ENCODE data around the gene SERPINA12. TPM values are rescaled to one million over a fixed set of nuclear protein-coding genes. Genes with fewer than 3 reads are reported as not detected.

Gene SERPINA12
- total and polyA plus RNA-seq, 4 donors: not detected

DNA sequence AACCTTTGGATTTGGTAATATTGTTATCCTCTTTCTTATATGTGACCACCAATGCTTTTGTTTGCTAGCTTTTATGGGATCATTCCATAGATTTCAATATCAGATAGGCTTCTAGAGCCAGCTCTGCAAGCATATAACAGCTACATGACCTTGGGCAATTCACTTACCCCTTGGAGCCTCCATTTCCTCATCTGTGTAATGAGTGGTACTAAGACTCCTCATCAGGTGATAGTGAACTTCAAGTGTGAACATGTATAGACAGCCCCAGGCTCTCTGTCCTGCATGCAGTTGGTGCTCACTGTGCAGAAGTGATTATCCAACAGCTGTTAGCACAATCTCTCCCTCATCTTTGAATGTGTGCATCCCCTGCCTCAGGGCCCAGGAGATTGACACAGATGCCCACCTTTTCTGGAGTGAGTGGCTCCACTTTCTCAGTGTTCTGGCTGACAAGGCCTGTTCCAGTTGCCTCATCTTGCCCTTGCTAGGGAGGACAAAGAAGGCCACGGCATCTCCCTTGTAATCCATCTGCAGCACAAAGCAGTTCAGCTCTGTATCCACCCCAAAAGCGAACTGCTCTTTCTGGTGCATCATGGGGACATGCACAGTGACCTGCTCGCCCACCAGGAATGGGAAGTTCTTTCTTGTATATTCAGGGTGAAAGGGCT is 42.4 kb downstream of the SERPINA12 start:
- TF ChIP-seq, protein P1, sequence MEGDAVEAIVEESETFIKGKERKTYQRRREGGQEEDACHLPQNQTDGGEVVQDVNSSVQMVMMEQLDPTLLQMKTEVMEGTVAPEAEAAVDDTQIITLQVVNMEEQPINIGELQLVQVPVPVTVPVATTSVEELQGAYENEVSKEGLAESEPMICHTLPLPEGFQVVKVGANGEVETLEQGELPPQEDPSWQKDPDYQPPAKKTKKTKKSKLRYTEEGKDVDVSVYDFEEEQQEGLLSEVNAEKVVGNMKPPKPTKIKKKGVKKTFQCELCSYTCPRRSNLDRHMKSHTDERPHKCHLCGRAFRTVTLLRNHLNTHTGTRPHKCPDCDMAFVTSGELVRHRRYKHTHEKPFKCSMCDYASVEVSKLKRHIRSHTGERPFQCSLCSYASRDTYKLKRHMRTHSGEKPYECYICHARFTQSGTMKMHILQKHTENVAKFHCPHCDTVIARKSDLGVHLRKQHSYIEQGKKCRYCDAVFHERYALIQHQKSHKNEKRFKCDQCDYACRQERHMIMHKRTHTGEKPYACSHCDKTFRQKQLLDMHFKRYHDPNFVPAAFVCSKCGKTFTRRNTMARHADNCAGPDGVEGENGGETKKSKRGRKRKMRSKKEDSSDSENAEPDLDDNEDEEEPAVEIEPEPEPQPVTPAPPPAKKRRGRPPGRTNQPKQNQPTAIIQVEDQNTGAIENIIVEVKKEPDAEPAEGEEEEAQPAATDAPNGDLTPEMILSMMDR (IDR thresholded peaks at IDR 0.05; ENCODE audit: control extremely low read depth, extremely low read depth): no peak
- peaks cover 0 to 6% (median 0%) of the 10 kb centered on the region in 3 donors for H3K27me3 ChIP-seq (ENCODE audit: control insufficient read depth in 3 of 3, insufficient read depth in 3 of 3, low read length in 2 of 3)
- WGBS, 2 donors: 76 to 87% methylated on average over 3 of the region's 3 CpGs

DNA sequence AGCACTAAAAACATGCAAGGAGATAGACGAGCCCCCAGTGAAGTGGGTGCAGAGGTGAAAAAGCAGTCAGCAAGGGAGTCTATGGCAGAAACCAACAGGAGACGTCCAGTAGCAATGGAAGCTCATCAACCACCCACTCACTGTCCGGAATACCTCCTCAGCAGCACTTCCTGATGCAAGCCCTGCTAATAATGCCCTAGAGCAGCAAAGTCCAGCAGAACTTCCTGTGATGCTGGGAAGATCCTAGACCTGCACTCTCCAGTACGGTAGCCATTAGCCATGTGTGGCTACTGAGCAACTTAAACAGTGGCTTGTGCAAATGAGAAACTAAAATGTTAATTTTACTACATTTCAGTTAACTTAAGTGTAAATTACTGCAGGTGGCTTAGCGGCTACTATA is 44.2 kb downstream of the SERPINA12 start:
- Histone ChIP-seq H3K9ac (ENCODE audit: insufficient read depth in 1 of 2, low read length in 2 of 2) (no peak overlapping the region), H3K27me3 (ENCODE audit: control insufficient read depth in 3 of 3, insufficient read depth in 3 of 3, low read length in 2 of 3) (peaks cover 0 to 6% (median 0%) of the 10 kb centered on the region in 3 donors), H3K4me3 (no peak overlapping the region), H3K4me1 (ENCODE audit: control insufficient read depth in 5 of 5, insufficient read depth in 5 of 5, low read length in 5 of 5) (no peaks in the 10 kb centered on the region), H3K9me3 (ENCODE audit: control insufficient read depth in 4 of 4, insufficient read depth in 3 of 4, low read length in 3 of 4) (peaks cover 0 to 20% (median 7%) of the 10 kb centered on the region in 4 donors), H3K27ac (ENCODE audit: low read depth in 1 of 2, low read length in 1 of 2) (no peak overlapping the region), H3K36me3 (ENCODE audit: control insufficient read depth in 4 of 4, insufficient read depth in 4 of 4, low read length in 4 of 4) (no peaks in the 10 kb centered on the region)
- 85 to 94% methylated on average over 5 of the region's 5 CpGs for WGBS, 2 donors
- TF ChIP-seq, protein P1 (IDR thresholded peaks at IDR 0.05; ENCODE audit: control extremely low read depth, extremely low read depth): no peak
- DNase-seq: no peak
- ATAC-seq (ENCODE audit: insufficient read depth, low FRiP score): no peak

More for the DNA sequence above, 42.4 kb downstream of the SERPINA12 start:
- no peak for ATAC-seq (ENCODE audit: insufficient read depth, low FRiP score)
- Histone ChIP-seq H3K9ac (ENCODE audit: insufficient read depth in 1 of 2, low read length in 2 of 2) (no peak overlapping the region), H3K27ac (ENCODE audit: low read depth in 1 of 2, low read length in 1 of 2) (no peak overlapping the region), H3K36me3 (ENCODE audit: control insufficient read depth in 4 of 4, insufficient read depth in 4 of 4, low read length in 4 of 4) (no peaks in the 10 kb centered on the region), H3K4me3 (no peak overlapping the region), H3K4me1 (ENCODE audit: control insufficient read depth in 5 of 5, insufficient read depth in 5 of 5, low read length in 5 of 5) (no peaks in the 10 kb centered on the region), H3K9me3 (ENCODE audit: control insufficient read depth in 4 of 4, insufficient read depth in 3 of 4, low read length in 3 of 4) (peaks cover 0 to 20% (median 7%) of the 10 kb centered on the region in 4 donors)
- no peak for DNase-seq

DNA sequence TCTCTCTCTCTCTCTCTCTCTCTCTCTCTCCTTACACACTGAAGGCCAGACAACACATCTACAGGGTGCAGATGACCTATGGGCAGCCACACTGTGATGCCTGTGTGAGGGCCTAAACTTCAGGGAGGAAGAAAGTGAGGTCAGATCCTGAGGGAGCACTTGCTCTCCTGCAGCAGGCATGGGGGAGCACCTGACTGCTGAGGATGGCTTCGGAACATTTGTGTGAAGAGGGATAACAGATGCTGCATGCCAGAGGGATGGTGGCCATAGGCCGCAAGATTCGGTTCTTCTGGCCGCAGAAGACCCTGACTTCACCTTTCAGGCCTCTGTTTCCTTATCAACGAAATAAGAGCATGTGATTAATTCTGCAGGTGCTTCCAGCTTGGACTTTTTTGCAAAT is 45.0 kb downstream of the SERPINA12 start:
- Histone ChIP-seq H3K9me3 (ENCODE audit: control insufficient read depth in 4 of 4, insufficient read depth in 3 of 4, low read length in 3 of 4) (peaks cover 0 to 20% (median 7%) of the 10 kb centered on the region in 4 donors), H3K4me1 (ENCODE audit: control insufficient read depth in 5 of 5, insufficient read depth in 5 of 5, low read length in 5 of 5) (no peaks in the 10 kb centered on the region), H3K4me3 (no peak overlapping the region), H3K9ac (ENCODE audit: insufficient read depth in 1 of 2, low read length in 2 of 2) (no peak overlapping the region), H3K27me3 (ENCODE audit: control insufficient read depth in 3 of 3, insufficient read depth in 3 of 3, low read length in 2 of 3) (peaks cover 0 to 6% (median 0%) of the 10 kb centered on the region in 3 donors), H3K27ac (ENCODE audit: low read depth in 1 of 2, low read length in 1 of 2) (no peak overlapping the region), H3K36me3 (ENCODE audit: control insufficient read depth in 4 of 4, insufficient read depth in 4 of 4, low read length in 4 of 4) (no peaks in the 10 kb centered on the region)
- DNase-seq (no peak), ATAC-seq (ENCODE audit: insufficient read depth, low FRiP score) (no peak)
- WGBS, 2 donors: 87 to 92% methylated on average over 5 of the region's 5 CpGs
- TF ChIP-seq, protein P1 (IDR thresholded peaks at IDR 0.05; ENCODE audit: control extremely low read depth, extremely low read depth): no peak
